DMS153 treated with DMSO at 0.1 percent for 48 hours (cell line): ENCODE measurements around the gene MKLN1.

ENCODE experiments used
- DNase-seq: peaks from one replicate; lab custom pipeline; 2025; ENCODE audit not compliant: unreplicated experiment; lab: John Stamatoyannopoulos, UW

The MKLN1 gene

GRCh38 chr7:131346885-131347592 is 19.4 kb downstream of the MKLN1 start:
- no peak for DNase-seq

GRCh38 chr7:131352032-131352431 is 24.4 kb downstream of the MKLN1 start:
- no peak for DNase-seq

GRCh38 chr7:131354390-131354789 is 26.7 kb downstream of the MKLN1 start:
- DNase-seq = no peak

- DNase-seq = no peak
Observed at GRCh38 chr7:131355917-131356777, 28.5 kb downstream of the MKLN1 start.

GRCh38 chr7:131357282-131357880 is 29.7 kb downstream of the MKLN1 start:
- no peak for DNase-seq

- no peak for DNase-seq
Observed at GRCh38 chr7:131358636-131359035, 31.0 kb downstream of the MKLN1 start.

- no peak for DNase-seq
Observed at GRCh38 chr7:131359136-131359776, 31.6 kb downstream of the MKLN1 start.

- no peak for DNase-seq
Observed at GRCh38 chr7:131363719-131364118, 36.0 kb downstream of the MKLN1 start.

GRCh38 chr7:131364767-131365344 is 37.2 kb downstream of the MKLN1 start:
- DNase-seq = no peak

- no peak for DNase-seq
Observed at GRCh38 chr7:131365838-131366237, 38.2 kb downstream of the MKLN1 start.

GRCh38 chr7:131369354-131369753 is 41.7 kb downstream of the MKLN1 start:
- DNase-seq = no peak

- DNase-seq = no peak
Observed at GRCh38 chr7:131370523-131370968, 42.9 kb downstream of the MKLN1 start.

- DNase-seq = no peak
Observed at GRCh38 chr7:131371411-131371810, 43.7 kb downstream of the MKLN1 start.

GRCh38 chr7:131372554-131372953 is 44.9 kb downstream of the MKLN1 start:
- no peak for DNase-seq

GRCh38 chr7:131374821-131375220 is 47.1 kb downstream of the MKLN1 start:
- no peak for DNase-seq

GRCh38 chr7:131381069-131381838 is 53.6 kb downstream of the MKLN1 start:
- DNase-seq = no peak

- DNase-seq = no peak
Observed at GRCh38 chr7:131383417-131384285, 56.0 kb downstream of the MKLN1 start.

GRCh38 chr7:131384286-131384635 is 56.6 kb downstream of the MKLN1 start:
- no peak for DNase-seq

GRCh38 chr7:131385039-131385605 is 57.4 kb downstream of the MKLN1 start:
- no peak for DNase-seq
